Measurements from ENCODE around the gene RNF7.
"Not testable (repeated sequence)": the region's sequence is repeated elsewhere in the genome, so short reads cannot be mapped to it uniquely, and the experiment has no call there.

RNF7 gene

DNA sequence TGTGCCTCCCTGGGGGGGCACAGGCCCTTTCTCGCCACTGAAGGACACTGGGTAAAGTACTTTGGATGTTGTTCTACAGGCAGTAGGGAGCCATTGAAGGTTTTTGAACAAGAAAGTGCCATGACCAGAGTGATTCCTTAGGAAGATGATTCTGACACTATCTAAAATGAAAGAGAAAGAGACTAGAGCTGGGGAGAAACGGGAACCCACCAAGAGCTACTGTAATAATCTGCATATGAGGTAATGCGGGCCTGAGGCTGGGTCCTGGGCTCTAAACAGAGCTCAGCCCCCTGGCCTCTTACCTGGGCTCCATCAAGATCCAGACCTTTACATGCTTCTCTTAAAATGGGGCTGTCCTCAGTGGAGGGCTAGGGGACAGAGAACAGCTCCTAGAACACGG is 50.1 kb downstream of the RNF7 start:
- no peak for DNase-seq (ENCODE audit: low read depth)
- H3K4me3 ChIP-seq (ENCODE audit: low read depth, low read length) = no peak overlapping the region
- no peak for TF ChIP-seq CTCF (IDR thresholded peaks at IDR 0.05; ENCODE audit: control insufficient read depth, extremely low read depth, insufficient read depth)

GRCh38 chr3:141788750-141789149 is 50.7 kb downstream of the RNF7 start:
- not testable (repeated sequence) for DNase-seq (ENCODE audit: low read depth); H3K4me3 ChIP-seq (ENCODE audit: low read depth, low read length)

DNA sequence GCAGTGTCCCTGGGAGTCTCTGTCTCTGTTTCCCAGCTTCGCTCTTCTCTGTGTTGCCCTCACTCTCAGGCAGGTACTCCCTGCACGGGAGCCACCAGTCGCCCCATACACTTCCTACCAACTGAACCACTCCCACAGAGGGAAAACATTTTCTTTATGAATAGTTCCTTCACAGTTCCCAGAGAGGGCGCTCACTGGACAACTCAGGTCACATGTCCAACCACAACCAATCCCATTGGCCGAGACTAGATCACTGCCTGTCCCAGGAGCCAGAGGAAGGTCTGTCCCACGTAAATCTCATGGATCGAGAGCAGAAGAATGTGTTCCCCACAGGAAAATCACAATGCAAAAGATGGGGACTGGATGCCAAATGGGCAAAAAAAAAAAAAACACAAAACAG is 51.2 kb downstream of the RNF7 start:
- TF ChIP-seq CTCF (IDR thresholded peaks at IDR 0.05; ENCODE audit: control insufficient read depth, extremely low read depth, insufficient read depth) = no peak
- H3K4me3 ChIP-seq (ENCODE audit: low read depth, low read length) = no peak overlapping the region
- no peak for DNase-seq (ENCODE audit: low read depth)

DNA sequence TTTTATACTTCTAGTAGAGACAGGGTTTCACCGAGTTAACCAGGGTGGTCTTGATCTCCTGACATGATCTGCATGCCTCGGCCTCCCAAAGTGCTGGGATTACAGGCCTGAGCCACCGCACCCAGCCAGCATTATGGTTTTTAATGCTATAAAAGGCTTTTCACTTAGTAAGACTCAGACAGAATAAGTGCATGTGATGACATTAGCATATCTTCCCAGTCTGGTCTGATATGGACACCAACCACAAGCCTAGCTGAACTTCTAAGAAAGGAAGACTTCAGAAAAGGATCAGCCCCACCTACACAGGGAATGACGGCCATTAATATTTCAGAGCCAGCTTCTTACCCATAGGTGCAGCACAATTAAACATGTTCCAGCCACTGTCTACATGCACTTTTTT is 52.1 kb downstream of the RNF7 start:
- no peak for TF ChIP-seq CTCF (IDR thresholded peaks at IDR 0.05; ENCODE audit: control insufficient read depth, extremely low read depth, insufficient read depth)
- H3K4me3 ChIP-seq (ENCODE audit: low read depth, low read length) = no peak overlapping the region
- DNase-seq (ENCODE audit: low read depth) = no peak

DNA sequence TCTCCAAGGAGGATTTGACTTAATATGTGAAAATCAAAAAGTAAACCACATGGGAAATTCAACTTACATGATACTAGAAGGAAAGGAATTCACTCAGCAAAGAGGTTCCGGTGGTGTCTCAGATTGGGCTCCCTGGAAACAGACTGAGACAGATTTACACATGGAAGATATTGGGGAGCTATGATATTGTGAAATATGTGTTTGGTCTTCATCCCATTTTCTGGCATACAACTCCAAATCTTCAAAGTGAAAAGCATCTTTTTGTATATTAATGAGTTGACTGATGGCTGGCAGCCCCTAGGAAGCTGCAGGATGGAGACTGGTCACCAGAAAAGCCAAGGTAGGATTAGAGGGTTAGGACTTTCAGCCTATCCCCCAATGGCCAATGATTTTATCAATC is 54.4 kb downstream of the RNF7 start:
- DNase-seq (ENCODE audit: low read depth) = no peak

DNA sequence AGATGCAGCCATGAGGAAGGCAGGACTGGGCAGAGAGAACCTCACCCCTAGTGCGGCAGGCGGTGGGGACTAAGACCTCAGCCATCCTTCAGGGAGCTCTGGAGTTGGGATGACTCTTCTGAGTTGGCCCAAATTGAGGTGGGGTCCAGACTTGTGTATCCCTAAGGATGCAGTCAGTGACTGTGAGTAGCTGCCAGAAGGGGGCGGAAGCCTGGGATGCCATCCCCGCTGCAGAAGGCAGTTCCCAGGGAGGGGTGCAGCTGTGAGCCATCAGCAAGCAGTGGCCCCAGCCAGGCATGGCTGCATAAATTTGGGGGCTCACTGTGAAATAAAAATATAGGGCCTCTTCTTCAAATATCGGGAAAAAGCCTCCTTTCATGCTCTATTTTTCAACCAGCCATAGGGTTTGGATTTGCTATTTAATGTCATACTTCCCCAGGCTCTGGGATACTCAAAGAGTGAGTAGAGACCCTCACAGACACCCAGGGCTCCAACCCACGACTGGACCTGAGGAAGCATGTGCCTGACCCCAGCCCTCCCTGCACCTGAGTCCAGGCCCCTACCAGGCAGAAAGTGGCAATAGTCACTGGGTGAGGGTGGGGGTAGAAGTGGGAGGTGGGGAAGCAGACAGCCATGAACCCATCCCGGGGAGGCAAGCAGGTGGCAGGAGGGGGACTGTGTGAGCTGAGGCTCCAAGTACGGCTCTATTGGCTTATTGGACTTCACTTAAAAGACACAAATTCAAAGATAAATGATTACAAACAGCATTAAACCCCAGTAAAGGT is 55.6 kb downstream of the RNF7 start:
- H3K4me3 ChIP-seq (ENCODE audit: low read depth, low read length) = no peak overlapping the region
- no peak for TF ChIP-seq CTCF (IDR thresholded peaks at IDR 0.05; ENCODE audit: control insufficient read depth, extremely low read depth, insufficient read depth)
- no peak for DNase-seq (ENCODE audit: low read depth)

More for the DNA sequence above, 54.4 kb downstream of the RNF7 start:
- TF ChIP-seq CTCF (IDR thresholded peaks at IDR 0.05; ENCODE audit: control insufficient read depth, extremely low read depth, insufficient read depth) = no peak
- H3K4me3 ChIP-seq (ENCODE audit: low read depth, low read length) = no peak overlapping the region

- no peak overlapping the region for H3K4me3 ChIP-seq (ENCODE audit: low read depth, low read length)
- no peak for TF ChIP-seq CTCF (IDR thresholded peaks at IDR 0.05; ENCODE audit: control insufficient read depth, extremely low read depth, insufficient read depth)
- DNase-seq (ENCODE audit: low read depth) = no peak
Observed at GRCh38 chr3:141795276-141795675, 57.2 kb downstream of the RNF7 start.
